ENCODE results near the gene LRRC49.

DNA sequence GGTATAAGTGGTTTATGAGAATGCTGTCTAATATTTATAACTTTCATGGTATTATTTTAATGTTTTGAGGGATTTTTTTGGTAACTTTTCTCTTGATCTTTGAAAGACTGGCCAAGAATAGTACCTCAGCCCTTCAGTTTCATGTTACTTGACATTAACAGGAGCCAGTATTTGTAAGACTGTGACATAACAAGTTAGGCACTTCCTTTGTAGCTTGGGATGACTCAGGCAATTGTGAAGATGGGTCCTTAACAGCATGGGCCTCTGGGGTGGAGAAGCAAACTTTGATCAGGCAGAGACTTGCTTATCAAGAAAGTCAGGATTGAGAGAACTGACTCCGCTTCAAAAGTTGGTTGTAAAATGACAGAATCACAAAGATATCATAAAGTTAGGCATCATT is 9.5 kb downstream of the LRRC49 start:
- TF ChIP-seq, protein P1, sequence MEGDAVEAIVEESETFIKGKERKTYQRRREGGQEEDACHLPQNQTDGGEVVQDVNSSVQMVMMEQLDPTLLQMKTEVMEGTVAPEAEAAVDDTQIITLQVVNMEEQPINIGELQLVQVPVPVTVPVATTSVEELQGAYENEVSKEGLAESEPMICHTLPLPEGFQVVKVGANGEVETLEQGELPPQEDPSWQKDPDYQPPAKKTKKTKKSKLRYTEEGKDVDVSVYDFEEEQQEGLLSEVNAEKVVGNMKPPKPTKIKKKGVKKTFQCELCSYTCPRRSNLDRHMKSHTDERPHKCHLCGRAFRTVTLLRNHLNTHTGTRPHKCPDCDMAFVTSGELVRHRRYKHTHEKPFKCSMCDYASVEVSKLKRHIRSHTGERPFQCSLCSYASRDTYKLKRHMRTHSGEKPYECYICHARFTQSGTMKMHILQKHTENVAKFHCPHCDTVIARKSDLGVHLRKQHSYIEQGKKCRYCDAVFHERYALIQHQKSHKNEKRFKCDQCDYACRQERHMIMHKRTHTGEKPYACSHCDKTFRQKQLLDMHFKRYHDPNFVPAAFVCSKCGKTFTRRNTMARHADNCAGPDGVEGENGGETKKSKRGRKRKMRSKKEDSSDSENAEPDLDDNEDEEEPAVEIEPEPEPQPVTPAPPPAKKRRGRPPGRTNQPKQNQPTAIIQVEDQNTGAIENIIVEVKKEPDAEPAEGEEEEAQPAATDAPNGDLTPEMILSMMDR (CRISPR knock-in tag; IDR thresholded peaks at IDR 0.05) = no peak
- TF ChIP-seq, protein P2, sequence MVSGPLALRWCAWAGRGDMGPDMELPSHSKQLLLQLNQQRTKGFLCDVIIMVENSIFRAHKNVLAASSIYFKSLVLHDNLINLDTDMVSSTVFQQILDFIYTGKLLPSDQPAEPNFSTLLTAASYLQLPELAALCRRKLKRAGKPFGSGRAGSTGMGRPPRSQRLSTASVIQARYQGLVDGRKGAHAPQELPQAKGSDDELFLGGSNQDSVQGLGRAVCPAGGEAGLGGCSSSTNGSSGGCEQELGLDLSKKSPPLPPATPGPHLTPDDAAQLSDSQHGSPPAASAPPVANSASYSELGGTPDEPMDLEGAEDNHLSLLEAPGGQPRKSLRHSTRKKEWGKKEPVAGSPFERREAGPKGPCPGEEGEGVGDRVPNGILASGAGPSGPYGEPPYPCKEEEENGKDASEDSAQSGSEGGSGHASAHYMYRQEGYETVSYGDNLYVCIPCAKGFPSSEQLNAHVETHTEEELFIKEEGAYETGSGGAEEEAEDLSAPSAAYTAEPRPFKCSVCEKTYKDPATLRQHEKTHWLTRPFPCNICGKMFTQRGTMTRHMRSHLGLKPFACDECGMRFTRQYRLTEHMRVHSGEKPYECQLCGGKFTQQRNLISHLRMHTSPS (CRISPR knock-in tag; IDR thresholded peaks at IDR 0.05; ENCODE audit: low read depth) = no peak
- TF ChIP-seq SNRNP70 (IDR thresholded peaks at IDR 0.05; ENCODE audit: low read depth, low read length) (no peak), GABPA (IDR thresholded peaks at IDR 0.05; ENCODE audit: low read depth, low read length) (no peak), GABPA (CRISPR knock-in tag; IDR thresholded peaks at IDR 0.05; ENCODE audit: low read depth) (no peak)

Data from HepG2 (cell line).